Cardiac fibroblast (primary cell): ENCODE measurements around the gene MDN1.
A peak's percentile ranks its signal among the peaks of the same experiment; 100 is the strongest.

Experiments used
- DNase-seq, 2 donors: peaks; one replicate each; pipeline versions ENCODE4 v3.0.0 to v3.0.0-alpha.2; 2010; ENCODE audit warnings: low read depth in 2 of 2
- H3K4me3 ChIP-seq, 2 donors: replicated peaks in 1 of 2; 1 replicate in 1 of 2; 2 replicates in 1 of 2; pipeline ENCODE4 v1.5.1; 2011; ENCODE audit warnings: low read depth in 2 of 2, low read length in 2 of 2, mild to moderate bottlenecking in 2 of 2, moderate library complexity in 1 of 2
- TF ChIP-seq, protein P1 (sequence below): IDR thresholded peaks from one replicate; pipeline ENCODE4 v1.5.1; 2011; ENCODE audit warnings: low read depth, mild to moderate bottlenecking, low read length, inconsistent platforms

MDN1 gene

GRCh38 chr6:89615882-89616281 is 203.7 kb downstream of the MDN1 start:
- TF ChIP-seq, protein P1, sequence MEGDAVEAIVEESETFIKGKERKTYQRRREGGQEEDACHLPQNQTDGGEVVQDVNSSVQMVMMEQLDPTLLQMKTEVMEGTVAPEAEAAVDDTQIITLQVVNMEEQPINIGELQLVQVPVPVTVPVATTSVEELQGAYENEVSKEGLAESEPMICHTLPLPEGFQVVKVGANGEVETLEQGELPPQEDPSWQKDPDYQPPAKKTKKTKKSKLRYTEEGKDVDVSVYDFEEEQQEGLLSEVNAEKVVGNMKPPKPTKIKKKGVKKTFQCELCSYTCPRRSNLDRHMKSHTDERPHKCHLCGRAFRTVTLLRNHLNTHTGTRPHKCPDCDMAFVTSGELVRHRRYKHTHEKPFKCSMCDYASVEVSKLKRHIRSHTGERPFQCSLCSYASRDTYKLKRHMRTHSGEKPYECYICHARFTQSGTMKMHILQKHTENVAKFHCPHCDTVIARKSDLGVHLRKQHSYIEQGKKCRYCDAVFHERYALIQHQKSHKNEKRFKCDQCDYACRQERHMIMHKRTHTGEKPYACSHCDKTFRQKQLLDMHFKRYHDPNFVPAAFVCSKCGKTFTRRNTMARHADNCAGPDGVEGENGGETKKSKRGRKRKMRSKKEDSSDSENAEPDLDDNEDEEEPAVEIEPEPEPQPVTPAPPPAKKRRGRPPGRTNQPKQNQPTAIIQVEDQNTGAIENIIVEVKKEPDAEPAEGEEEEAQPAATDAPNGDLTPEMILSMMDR = no peak
- no peak for DNase-seq
- no peak overlapping the region for H3K4me3 ChIP-seq

DNA sequence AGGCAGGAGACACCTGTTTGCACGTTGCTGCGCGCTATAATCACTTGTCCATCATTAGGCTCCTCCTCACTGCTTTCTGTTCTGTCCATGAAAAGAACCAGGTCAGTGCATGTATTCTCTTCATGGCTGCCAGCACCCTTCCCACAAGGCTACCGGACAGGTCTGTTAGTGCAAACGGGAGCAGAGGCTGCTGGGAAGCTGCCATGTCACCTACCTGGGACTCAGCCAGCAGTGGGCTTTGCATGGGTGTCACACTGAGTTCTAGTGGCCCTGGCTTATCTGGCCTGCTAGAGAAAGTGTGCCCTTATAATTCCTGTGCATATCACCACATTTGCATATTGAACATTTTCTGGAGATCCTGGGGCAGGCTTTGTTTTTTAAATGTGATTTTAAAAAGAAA is 205.8 kb downstream of the MDN1 start:
- DNase-seq = no peak
- TF ChIP-seq, protein P1 = no peak
- no peak overlapping the region for H3K4me3 ChIP-seq

DNA sequence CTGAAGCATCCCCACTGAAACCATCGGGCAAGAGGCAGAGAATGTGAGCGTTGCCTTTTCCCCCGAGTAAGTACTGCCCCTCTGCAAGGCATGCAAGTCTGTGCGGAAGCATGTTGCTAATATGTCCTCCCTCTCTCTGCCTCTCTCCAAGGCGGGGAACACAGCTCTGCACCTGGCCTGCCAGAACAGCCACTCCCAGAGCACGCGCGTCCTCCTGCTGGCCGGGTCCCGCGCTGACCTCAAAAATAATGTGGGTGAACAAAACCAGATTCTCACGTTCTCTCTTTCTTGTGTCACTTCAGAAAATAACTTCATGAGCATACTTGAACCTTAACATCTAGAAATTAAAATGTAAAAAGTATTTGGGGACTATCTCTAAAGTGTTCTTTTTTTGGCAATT is 207.5 kb downstream of the MDN1 start:
- DNase-seq = no peak
- H3K4me3 ChIP-seq = no peak overlapping the region
- TF ChIP-seq, protein P1 = no peak

GRCh38 chr6:89611666-89612065 is 207.9 kb downstream of the MDN1 start:
- H3K4me3 ChIP-seq = no peak overlapping the region
- TF ChIP-seq, protein P1 = no peak
- peak; percentile 13 to 19 for DNase-seq

GRCh38 chr6:89610149-89610642 is 209.4 kb downstream of the MDN1 start:
- peak; percentile 56 to 58 for DNase-seq
- H3K4me3 ChIP-seq = no peak overlapping the region
- TF ChIP-seq, protein P1 = peak; percentile 83

DNA sequence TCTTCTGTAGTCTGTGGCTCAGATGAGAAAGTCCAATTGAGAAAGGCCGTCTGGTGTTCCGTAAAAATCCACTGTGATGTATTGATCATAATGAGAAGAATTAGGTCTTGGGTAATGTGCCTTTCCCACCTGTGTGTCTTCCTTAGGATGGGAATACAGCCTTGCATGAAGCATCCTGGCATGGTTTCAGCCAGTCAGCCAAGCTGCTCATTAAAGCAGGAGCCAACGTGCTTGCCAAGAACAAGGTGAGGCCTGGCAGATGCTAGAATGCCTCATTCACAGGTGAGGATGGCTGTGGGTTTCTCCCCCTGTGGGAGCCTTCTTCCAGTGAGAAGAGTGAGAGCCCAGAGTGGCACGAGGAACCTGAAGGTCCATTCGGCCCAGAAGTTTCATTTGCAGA is 213.7 kb downstream of the MDN1 start:
- DNase-seq = no peak
- TF ChIP-seq, protein P1 = no peak
- H3K4me3 ChIP-seq = no peak overlapping the region

DNA sequence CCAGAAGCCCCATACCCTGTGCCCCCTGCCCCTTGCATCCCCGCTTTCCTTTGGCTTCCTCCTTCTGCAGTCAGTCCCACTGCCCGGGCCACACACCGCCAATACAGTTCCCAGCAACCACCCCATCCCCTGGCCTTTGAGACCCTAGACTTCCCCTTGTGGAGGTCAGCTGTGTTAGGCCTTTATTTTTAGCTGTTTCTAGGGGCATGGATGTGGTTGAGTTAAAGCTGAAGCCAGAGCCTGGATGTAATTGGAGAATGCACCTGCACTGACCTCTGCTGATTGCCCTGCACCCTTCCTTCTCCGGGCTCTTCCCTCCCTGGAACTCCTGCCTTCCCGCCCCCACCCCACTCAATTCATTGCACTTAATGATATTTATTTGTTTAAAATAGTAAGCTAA is 214.9 kb downstream of the MDN1 start:
- DNase-seq = no peak
- H3K4me3 ChIP-seq = no peak overlapping the region
- TF ChIP-seq, protein P1 = no peak
